Colonic mucosa (tissue), 4 donors: ENCODE results near the gene DBNDD2. TPM values are rescaled to one million over a fixed set of nuclear protein-coding genes. Genes with fewer than 3 reads are reported as not detected.
A peak's percentile ranks its signal among the peaks of the same experiment; 100 is the strongest.

Experiments used
- DNase-seq: peaks from one replicate; pipeline ENCODE4 v3.0.0-alpha.2; 2020
- H3K27ac ChIP-seq: fragments of 200-600 bp; one replicate; pipeline ENCODE4 v1.8.0; 2021
- H3K27me3 ChIP-seq: fragments of 200-600 bp; one replicate; pipeline ENCODE4 v1.8.0; 2021
- H3K36me3 ChIP-seq: fragments of 200-600 bp; one replicate; pipeline ENCODE4 v1.8.0; 2021
- H3K4me1 ChIP-seq: fragments of 200-600 bp; one replicate; pipeline ENCODE4 v1.8.0; 2021; ENCODE audit warnings: mild to moderate bottlenecking
- H3K4me3 ChIP-seq: fragments of 200-600 bp; one replicate; pipeline ENCODE4 v1.8.0; 2021
- H3K9ac ChIP-seq, 2 donors: one replicate each; pipeline ENCODE4 v1.7.0; 2013; ENCODE audit warnings: control low read depth in 2 of 2, low read depth in 2 of 2, low read length in 2 of 2
- H3K9me3 ChIP-seq: fragments of 200-600 bp; one replicate; pipeline ENCODE4 v1.8.0; 2021
- CTCF ChIP-seq: fragments of 200-600 bp; IDR thresholded peaks from one replicate; pipeline ENCODE4 v1.8.0; 2022; ENCODE audit warnings: antibody characterized with exemption, mild to moderate bottlenecking
- intact Hi-C: fragments of 100-400 bp; cut with DNase I; formaldehyde crosslinking; loops from one replicate; pipeline ENCODE4 v1.14.1; 2022
- total RNA-seq, 2 donors: library from RNA; stranded (reverse); fragmentation: NEBNext Ultra II Directional in 1 of 2; extraction: Animal tissue kit (Norgen Biotek cat#: 25700) in 1 of 2; gene quantifications; one replicate each; pipeline ENCODE4 v1.2.1, GENCODE V29; 2021
- donor health status: healthy.
- donor health status: DM: no; HTN: no; CAD: no.
- donor health status: DM: no; HTN: no; CAD: no.

DBNDD2 gene
- total RNA-seq, 2 donors from 2014 or later, result 109 to 131 TPM

GRCh38 chr20:45445805-45446562, 37.9 kb downstream of the DBNDD2 start:
- DNase-seq, result peak; percentile 56
- H3K4me1 ChIP-seq, result no peaks in the 10 kb centered on the region
- H3K9ac ChIP-seq, result no peak overlapping the region
- H3K27ac ChIP-seq, result no peak overlapping the region
- H3K27me3 ChIP-seq, result no peaks in the 10 kb centered on the region
- intact Hi-C loops, result no loop called here
- H3K9me3 ChIP-seq, result no peaks in the 10 kb centered on the region
- peak; percentile 57 for TF ChIP-seq CTCF
- H3K36me3 ChIP-seq, result no peaks in the 10 kb centered on the region
- no peak overlapping the region for H3K4me3 ChIP-seq

GRCh38 chr20:45448270-45448669, 40.2 kb downstream of the DBNDD2 start:
- TF ChIP-seq CTCF, result no peak
- no peak overlapping the region for H3K27ac ChIP-seq
- intact Hi-C loops, result no loop called here
- H3K4me3 ChIP-seq, result no peak overlapping the region
- H3K36me3 ChIP-seq, result no peaks in the 10 kb centered on the region
- H3K9me3 ChIP-seq, result no peaks in the 10 kb centered on the region
- no peaks in the 10 kb centered on the region for H3K4me1 ChIP-seq
- no peaks in the 10 kb centered on the region for H3K27me3 ChIP-seq
- no peak overlapping the region for H3K9ac ChIP-seq
- no peak for DNase-seq

- Histone ChIP-seq H3K4me3 (no peak overlapping the region), H3K27me3 (no peaks in the 10 kb centered on the region), H3K27ac (no peak overlapping the region), H3K4me1 (no peaks in the 10 kb centered on the region), H3K36me3 (no peaks in the 10 kb centered on the region), H3K9ac (no peak overlapping the region), H3K9me3 (no peaks in the 10 kb centered on the region)
- intact Hi-C loops, result no loop called here
- TF ChIP-seq CTCF, result no peak
- no peak for DNase-seq
Observed at GRCh38 chr20:45449528-45449927, 41.4 kb downstream of the DBNDD2 start.

- intact Hi-C loops, result no loop called here
- Histone ChIP-seq H3K27ac (no peak overlapping the region), H3K36me3 (no peaks in the 10 kb centered on the region), H3K27me3 (no peaks in the 10 kb centered on the region), H3K9me3 (no peaks in the 10 kb centered on the region), H3K9ac (no peak overlapping the region), H3K4me1 (no peaks in the 10 kb centered on the region), H3K4me3 (no peak overlapping the region)
- TF ChIP-seq CTCF, result peak; percentile 61
- DNase-seq, result peak; percentile 54
Observed at GRCh38 chr20:45450097-45450818, 42.2 kb downstream of the DBNDD2 start.

GRCh38 chr20:45452238-45452637, 44.1 kb downstream of the DBNDD2 start:
- intact Hi-C loops, result no loop called here
- Histone ChIP-seq H3K4me3 (no peak overlapping the region), H3K27ac (no peak overlapping the region), H3K9ac (no peak overlapping the region), H3K4me1 (no peaks in the 10 kb centered on the region), H3K9me3 (no peaks in the 10 kb centered on the region), H3K36me3 (no peaks in the 10 kb centered on the region), H3K27me3 (no peaks in the 10 kb centered on the region)
- TF ChIP-seq CTCF, result no peak
- DNase-seq, result no peak
